ENCODE measurements around the gene CTPS2.

GRCh38 chrX:16714504-16714903 is 2.0 kb upstream of the CTPS2 start:
- no peak for TF ChIP-seq POLR2AphosphoS5 (IDR thresholded peaks at IDR 0.05)
- no peak for TF ChIP-seq CTCF (IDR thresholded peaks at IDR 0.05 in 8 of 11, conservative IDR thresholded peaks at IDR 0.05 in 3 of 11)

Data from spleen (tissue), 7 donors.